Testis (tissue), 3 donors: ENCODE measurements around the gene KIF20B. TPM values are rescaled to one million over a fixed set of nuclear protein-coding genes. Genes with fewer than 3 reads are reported as not detected.

Source experiments
- DNase-seq: peaks from one replicate; pipeline ENCODE4 v3.0.0-alpha.2; 2019
- H3K27ac ChIP-seq, 2 donors: fragments of 200-600 bp; sonication (generic); one replicate each; pipeline ENCODE4 v1.5.1; 2019
- H3K27me3 ChIP-seq: fragments of 200-600 bp; sonication (generic); one replicate; pipeline ENCODE4 v1.5.1; 2019
- H3K36me3 ChIP-seq: fragments of 200-600 bp; sonication (generic); one replicate; pipeline ENCODE4 v1.5.1; 2017; ENCODE audit warnings: low read depth; ENCODE audit errors: missing control alignments
- H3K4me1 ChIP-seq: fragments of 200-600 bp; sonication (generic); one replicate; pipeline ENCODE4 v1.5.1; 2019
- H3K4me3 ChIP-seq, 2 donors: fragments of 200-600 bp; sonication (generic); one replicate each; pipeline ENCODE4 v1.5.1; 2017 to 2019
- H3K9me3 ChIP-seq: fragments of 200-600 bp; sonication (generic); one replicate; pipeline ENCODE4 v1.5.1; 2017
- POLR2A ChIP-seq: fragments of 450-650 bp; IDR thresholded peaks from one replicate; pipeline ENCODE4 v1.6.1; 2017; ENCODE audit warnings: antibody characterized with exemption, mild to moderate bottlenecking, moderate library complexity
- WGBS, 2 donors: methylation state at CpG; one replicate each; pipeline ENCODE4 v1.1.5; 2018; 5-methylcytosine and 5-hydroxymethylcytosine counted together
- intact Hi-C: fragments of 100-400 bp; cut with DNase I; formaldehyde crosslinking; loops from one replicate; pipeline ENCODE4 v1.15.1; 2023; ENCODE audit warnings: low total_unique reads
- polyA plus RNA-seq: library from polyadenylated mRNA; stranded (reverse); fragments of 350-450 nt; fragmentation: Illumina TruSeq; extraction: RNeasy Lipid Tissue Mini Kit (QIAGEN cat#74804); gene quantifications from one replicate; pipeline ENCODE4 v1.2.3, GENCODE V29; 2014; ENCODE audit warnings: low read depth, low replicate concordance; ENCODE audit not compliant: insufficient read depth
- total RNA-seq, 2 donors: library from RNA; depleted of rRNA; stranded (reverse); fragments of >200 nt; gene quantifications; one replicate each; pipeline ENCODE4 v1.2.3, GENCODE V29; 2016
- TF ChIP-seq, protein P1 (sequence below), 3 experiments: fragments of 450-650 bp in 2 of 3; fragments of 200-600 bp in 1 of 3; sonication (generic) in 1 of 3; IDR thresholded peaks; one replicate each; pipeline ENCODE4 v1.5.1; 2016 to 2019; ENCODE audit warnings: antibody characterized with exemption in 3 of 3, mild to moderate bottlenecking in 2 of 3, moderate library complexity in 1 of 3

The KIF20B gene
- total and polyA plus RNA-seq, 3 donors from 2014 or later: 3.0 to 16.9 (median 12.0) TPM

- Histone ChIP-seq H3K9me3 (no peaks in the 10 kb centered on the region), H3K27ac (no peak overlapping the region), H3K36me3 (no peaks in the 10 kb centered on the region), H3K27me3 (no peaks in the 10 kb centered on the region), H3K4me3 (no peak overlapping the region), H3K4me1 (no peaks in the 10 kb centered on the region)
- 82 to 84% methylated on average over 2 of the region's 2 CpGs for WGBS, 2 donors
- no peak for DNase-seq
- TF ChIP-seq, protein P1, sequence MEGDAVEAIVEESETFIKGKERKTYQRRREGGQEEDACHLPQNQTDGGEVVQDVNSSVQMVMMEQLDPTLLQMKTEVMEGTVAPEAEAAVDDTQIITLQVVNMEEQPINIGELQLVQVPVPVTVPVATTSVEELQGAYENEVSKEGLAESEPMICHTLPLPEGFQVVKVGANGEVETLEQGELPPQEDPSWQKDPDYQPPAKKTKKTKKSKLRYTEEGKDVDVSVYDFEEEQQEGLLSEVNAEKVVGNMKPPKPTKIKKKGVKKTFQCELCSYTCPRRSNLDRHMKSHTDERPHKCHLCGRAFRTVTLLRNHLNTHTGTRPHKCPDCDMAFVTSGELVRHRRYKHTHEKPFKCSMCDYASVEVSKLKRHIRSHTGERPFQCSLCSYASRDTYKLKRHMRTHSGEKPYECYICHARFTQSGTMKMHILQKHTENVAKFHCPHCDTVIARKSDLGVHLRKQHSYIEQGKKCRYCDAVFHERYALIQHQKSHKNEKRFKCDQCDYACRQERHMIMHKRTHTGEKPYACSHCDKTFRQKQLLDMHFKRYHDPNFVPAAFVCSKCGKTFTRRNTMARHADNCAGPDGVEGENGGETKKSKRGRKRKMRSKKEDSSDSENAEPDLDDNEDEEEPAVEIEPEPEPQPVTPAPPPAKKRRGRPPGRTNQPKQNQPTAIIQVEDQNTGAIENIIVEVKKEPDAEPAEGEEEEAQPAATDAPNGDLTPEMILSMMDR (IDR thresholded peaks at IDR 0.05): no peak
- intact Hi-C loops: no loop called here
Observed at GRCh38 chr10:89805599-89806013, 104.2 kb downstream of the KIF20B start.

DNA sequence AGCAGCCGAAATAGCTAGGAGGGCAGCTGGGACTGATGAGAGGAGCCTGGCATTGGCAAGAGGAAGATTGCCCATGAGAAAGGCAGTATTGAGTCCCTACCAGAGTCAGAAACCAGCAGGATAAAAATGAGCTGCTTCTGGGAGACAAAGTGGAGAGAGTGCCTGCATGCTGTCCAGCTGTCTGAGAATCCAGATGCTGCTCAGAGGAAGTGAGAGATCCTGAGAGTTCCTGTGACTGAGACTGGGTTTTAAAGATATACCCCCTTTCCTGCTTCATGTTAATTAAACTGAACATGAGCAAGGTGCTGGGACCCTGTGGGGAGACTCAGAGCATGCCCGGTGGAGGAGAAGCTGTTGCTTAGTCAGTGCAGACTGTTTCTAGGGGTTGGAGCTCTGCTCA is 107.5 kb downstream of the KIF20B start:
- Histone ChIP-seq H3K4me1 (no peaks in the 10 kb centered on the region), H3K9me3 (no peaks in the 10 kb centered on the region), H3K4me3 (no peak overlapping the region), H3K27ac (no peak overlapping the region), H3K36me3 (no peaks in the 10 kb centered on the region), H3K27me3 (no peaks in the 10 kb centered on the region)
- intact Hi-C loops: no loop called here
- no peak for DNase-seq
- TF ChIP-seq, protein P1 (IDR thresholded peaks at IDR 0.05): no peak
- TF ChIP-seq POLR2A: no peak
- WGBS, 2 donors: 75 to 82% methylated on average over 2 of the region's 2 CpGs

DNA sequence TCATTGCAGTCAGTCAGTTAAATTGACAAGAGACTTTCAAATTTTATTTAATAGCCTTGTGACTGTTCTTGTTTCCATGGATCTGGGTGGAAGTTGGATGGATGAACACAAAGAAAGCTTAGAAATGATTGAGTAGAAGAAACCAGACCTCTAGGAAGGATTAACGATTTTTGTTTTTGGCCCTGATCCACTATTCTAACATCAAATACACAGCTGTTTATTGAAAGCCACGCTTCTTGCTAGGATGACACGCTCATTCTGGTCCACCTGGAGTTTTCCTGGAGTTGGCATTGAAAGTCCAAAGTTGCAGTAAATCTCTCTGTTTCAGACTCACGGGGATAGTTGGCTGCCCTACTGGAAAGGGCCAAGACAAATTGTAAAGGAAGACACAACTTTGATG is 108.4 kb downstream of the KIF20B start:
- no peaks in the 10 kb centered on the region for H3K9me3 ChIP-seq
- no peak overlapping the region for H3K27ac ChIP-seq
- no peak for TF ChIP-seq POLR2A
- TF ChIP-seq, protein P1 (IDR thresholded peaks at IDR 0.05): no peak
- no peaks in the 10 kb centered on the region for H3K36me3 ChIP-seq
- no peaks in the 10 kb centered on the region for H3K27me3 ChIP-seq
- 86 to 87% methylated on average over 4 of the region's 4 CpGs for WGBS, 2 donors
- intact Hi-C loops: no loop called here
- no peak overlapping the region for H3K4me3 ChIP-seq
- H3K4me1 ChIP-seq: no peaks in the 10 kb centered on the region
- no peak for DNase-seq

- no peaks in the 10 kb centered on the region for H3K36me3 ChIP-seq
- intact Hi-C loops: no loop called here
- 85 to 90% methylated on average over 4 of the region's 4 CpGs for WGBS, 2 donors
Observed at GRCh38 chr10:89810908-89811525, 109.6 kb downstream of the KIF20B start.

More at GRCh38 chr10:89810908-89811525, 109.6 kb downstream of the KIF20B start:
- Histone ChIP-seq H3K9me3 (no peaks in the 10 kb centered on the region), H3K27ac (no peak overlapping the region), H3K4me3 (no peak overlapping the region), H3K27me3 (no peaks in the 10 kb centered on the region), H3K4me1 (no peaks in the 10 kb centered on the region)
- DNase-seq: no peak
- TF ChIP-seq, protein P1 (IDR thresholded peaks at IDR 0.05): no peak
- TF ChIP-seq POLR2A: no peak
